Upper lobe of left lung (tissue), 4 donors: ENCODE data around the gene PZP.

Experiments
- CTCF ChIP-seq, 6 experiments: fragments of 450-650 bp in 4 of 6; fragments of 200-600 bp in 2 of 6; sonication (generic) in 2 of 6; IDR thresholded peaks; one replicate each; pipeline ENCODE4 v1.5.1; 2016 to 2019; ENCODE audit warnings: antibody characterized with exemption in 6 of 6
- POLR2AphosphoS5 ChIP-seq, 2 donors: sonication (generic); formaldehyde crosslinking; IDR thresholded peaks; one replicate each; pipeline ENCODE4 v1.5.1; 2017; ENCODE audit warnings: antibody characterized with exemption in 2 of 2

DNA sequence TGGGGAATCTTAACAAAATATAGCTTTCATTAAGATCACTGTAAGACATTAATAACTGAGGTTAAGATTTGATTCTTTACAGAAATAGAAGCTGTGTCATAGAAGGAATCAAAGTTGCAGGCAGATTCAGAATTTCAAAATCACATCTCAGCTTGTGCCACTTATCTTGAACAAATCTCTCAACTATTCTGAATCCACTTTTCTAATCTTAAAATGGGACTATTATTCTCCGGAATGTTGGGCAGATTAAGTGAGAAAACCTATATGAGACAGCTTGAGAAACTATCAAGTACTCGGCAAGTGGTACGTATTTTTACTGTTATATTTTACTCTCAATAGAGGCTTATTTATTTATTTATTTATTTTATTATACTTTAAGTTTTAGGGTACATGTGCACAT lies 28.4 kb downstream of the PZP start:
- TF ChIP-seq CTCF (IDR thresholded peaks at IDR 0.05) (no peak), POLR2AphosphoS5 (IDR thresholded peaks at IDR 0.05) (no peak)
